Bronchial epithelial cell (primary cell): ENCODE results near the gene SLC25A29. TPM values are rescaled to one million over a fixed set of nuclear protein-coding genes. Genes with fewer than 3 reads are reported as not detected.

Experiments
- DNase-seq: peaks from one replicate; pipeline ENCODE4 v3.0.0-alpha.2; 2010; ENCODE audit warnings: low read depth
- FAIRE-seq: peaks from 2 replicates; lab custom pipeline; 2011; peaks lifted over from hg19 to GRCh38; lab: Jason Lieb, UNC
- H3K27me3 ChIP-seq: 2 replicates; pipeline ENCODE4 v1.5.1; 2011; ENCODE audit warnings: low read length; ENCODE audit not compliant: control insufficient read depth, insufficient read depth
- H3K36me3 ChIP-seq: 2 replicates; pipeline ENCODE4 v1.5.1; 2011; ENCODE audit warnings: low read length; ENCODE audit not compliant: control insufficient read depth, insufficient read depth
- H3K4me3 ChIP-seq: 2 replicates; pipeline ENCODE4 v1.5.1; 2011; ENCODE audit warnings: mild to moderate bottlenecking, low read depth, low read length, control low read depth
- CTCF ChIP-seq: IDR thresholded peaks from 2 replicates; pipeline ENCODE4 v1.5.1; 2011; ENCODE audit warnings: mild to moderate bottlenecking, moderate library complexity, low read length, control low read depth, inconsistent platforms; ENCODE audit not compliant: insufficient read depth, severe bottlenecking
- total RNA-seq: library from RNA; depleted of rRNA; stranded (reverse); fragments of >200 nt; gene quantifications from 2 replicates; pipeline ENCODE4 v1.2.1, GENCODE V29; 2014

Gene SLC25A29
- total RNA-seq, 1 donor from 2014 or later, result 16.1 TPM

- H3K27me3 ChIP-seq, result no peaks in the 10 kb centered on the region
- H3K36me3 ChIP-seq, result no peaks in the 10 kb centered on the region
- FAIRE-seq, result no peak
- no peak for DNase-seq
- no peak overlapping the region for H3K4me3 ChIP-seq
- TF ChIP-seq CTCF, result no peak
Observed at GRCh38 chr14:100329233-100330006, 23.2 kb upstream of the SLC25A29 start.

- H3K36me3 ChIP-seq, result no peaks in the 10 kb centered on the region
- H3K4me3 ChIP-seq, result no peak overlapping the region
- TF ChIP-seq CTCF, result no peak
- H3K27me3 ChIP-seq, result no peaks in the 10 kb centered on the region
- no peak for FAIRE-seq
- DNase-seq, result no peak
Observed at GRCh38 chr14:100328495-100329163, 22.4 kb upstream of the SLC25A29 start.

GRCh38 chr14:100327128-100327527 is 20.9 kb upstream of the SLC25A29 start:
- FAIRE-seq (no peak), DNase-seq (no peak)
- no peak for TF ChIP-seq CTCF
- H3K27me3 ChIP-seq, result no peaks in the 10 kb centered on the region
- no peak overlapping the region for H3K4me3 ChIP-seq
- H3K36me3 ChIP-seq, result no peaks in the 10 kb centered on the region

- FAIRE-seq, result no peak
Observed at GRCh38 chr14:100325958-100326357, 19.7 kb upstream of the SLC25A29 start.

GRCh38 chr14:100325231-100325632 is 19.0 kb upstream of the SLC25A29 start:
- no peak for TF ChIP-seq CTCF
- H3K36me3 ChIP-seq, result no peaks in the 10 kb centered on the region
- H3K4me3 ChIP-seq, result no peak overlapping the region
- H3K27me3 ChIP-seq, result no peaks in the 10 kb centered on the region
- DNase-seq (no peak), FAIRE-seq (no peak)

More at GRCh38 chr14:100325958-100326357, 19.7 kb upstream of the SLC25A29 start:
- Histone ChIP-seq H3K36me3 (no peaks in the 10 kb centered on the region), H3K4me3 (no peak overlapping the region), H3K27me3 (no peaks in the 10 kb centered on the region)
- no peak for TF ChIP-seq CTCF
- DNase-seq, result no peak

- FAIRE-seq (no peak), DNase-seq (no peak)
- H3K27me3 ChIP-seq, result no peaks in the 10 kb centered on the region
- H3K4me3 ChIP-seq, result no peak overlapping the region
- H3K36me3 ChIP-seq, result no peaks in the 10 kb centered on the region
- no peak for TF ChIP-seq CTCF
Observed at GRCh38 chr14:100323942-100324307, 17.7 kb upstream of the SLC25A29 start.
